ENCODE measurements around the gene CHMP6.

GRCh38 chr17:80992948-80993624 is 1.4 kb downstream of the CHMP6 start:
- TF ChIP-seq CTCF (IDR thresholded peaks at IDR 0.05 in 2 of 3, conservative IDR thresholded peaks at IDR 0.05 in 1 of 3; ENCODE audit: borderline replicate concordance in 1 of 3, insufficient read depth in 1 of 3, low read depth in 2 of 3, low read length in 2 of 3): no peak
- no peak for TF ChIP-seq EZH2 (IDR thresholded peaks at IDR 0.05)
- TF ChIP-seq SP1 (IDR thresholded peaks at IDR 0.05; ENCODE audit: low read depth): no peak
- TF ChIP-seq, protein P1, sequence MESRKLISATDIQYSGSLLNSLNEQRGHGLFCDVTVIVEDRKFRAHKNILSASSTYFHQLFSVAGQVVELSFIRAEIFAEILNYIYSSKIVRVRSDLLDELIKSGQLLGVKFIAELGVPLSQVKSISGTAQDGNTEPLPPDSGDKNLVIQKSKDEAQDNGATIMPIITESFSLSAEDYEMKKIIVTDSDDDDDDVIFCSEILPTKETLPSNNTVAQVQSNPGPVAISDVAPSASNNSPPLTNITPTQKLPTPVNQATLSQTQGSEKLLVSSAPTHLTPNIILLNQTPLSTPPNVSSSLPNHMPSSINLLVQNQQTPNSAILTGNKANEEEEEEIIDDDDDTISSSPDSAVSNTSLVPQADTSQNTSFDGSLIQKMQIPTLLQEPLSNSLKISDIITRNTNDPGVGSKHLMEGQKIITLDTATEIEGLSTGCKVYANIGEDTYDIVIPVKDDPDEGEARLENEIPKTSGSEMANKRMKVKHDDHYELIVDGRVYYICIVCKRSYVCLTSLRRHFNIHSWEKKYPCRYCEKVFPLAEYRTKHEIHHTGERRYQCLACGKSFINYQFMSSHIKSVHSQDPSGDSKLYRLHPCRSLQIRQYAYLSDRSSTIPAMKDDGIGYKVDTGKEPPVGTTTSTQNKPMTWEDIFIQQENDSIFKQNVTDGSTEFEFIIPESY (IDR thresholded peaks at IDR 0.05; ENCODE audit: extremely low read depth, insufficient replicate concordance, low read length): no peak
- no peak for TF ChIP-seq POLR2A (IDR thresholded peaks at IDR 0.05; ENCODE audit: borderline replicate concordance, extremely low read depth, insufficient read depth, insufficient read length)
- TF ChIP-seq MAX (IDR thresholded peaks at IDR 0.05): no peak
- TF ChIP-seq POLR2AphosphoS5 (IDR thresholded peaks at IDR 0.05; ENCODE audit: low read depth, low read length): no peak
- no peak for TF ChIP-seq YY1 (IDR thresholded peaks at IDR 0.05; ENCODE audit: extremely low read depth, insufficient replicate concordance, low read depth, low read length)
- TF ChIP-seq RAD21 (IDR thresholded peaks at IDR 0.05; ENCODE audit: low read depth): no peak
- TF ChIP-seq ZFX (IDR thresholded peaks at IDR 0.05): no peak
- TF ChIP-seq JUND (IDR thresholded peaks at IDR 0.05): no peak
- no peak for TF ChIP-seq TCF7L2 (IDR thresholded peaks at IDR 0.05; ENCODE audit: borderline replicate concordance, extremely low read depth, insufficient read depth, insufficient read length)
- no peak for TF ChIP-seq ELF1 (IDR thresholded peaks at IDR 0.05; ENCODE audit: borderline replicate concordance, low read depth)
- no peak for TF ChIP-seq ATF3 (IDR thresholded peaks at IDR 0.05)
